Upper lobe of left lung (tissue), 4 donors: ENCODE data around the gene NR2F1.

Experiments
- CTCF ChIP-seq, 6 experiments: fragments of 450-650 bp in 4 of 6; fragments of 200-600 bp in 2 of 6; sonication (generic) in 2 of 6; IDR thresholded peaks; one replicate each; pipeline ENCODE4 v1.5.1; 2016 to 2019; ENCODE audit warnings: antibody characterized with exemption in 6 of 6
- EP300 ChIP-seq, 4 donors: sonication (generic); formaldehyde crosslinking; IDR thresholded peaks; one replicate each; pipeline ENCODE4 v1.5.1; 2017; ENCODE audit warnings: antibody characterized with exemption in 4 of 4, control low read depth in 2 of 4
- POLR2A ChIP-seq, 4 donors: fragments of 450-650 bp; IDR thresholded peaks; one replicate each; pipeline ENCODE4 v1.5.1; 2016 to 2017; ENCODE audit warnings: antibody characterized with exemption in 4 of 4, mild to moderate bottlenecking in 2 of 4
- POLR2AphosphoS5 ChIP-seq, 2 donors: sonication (generic); formaldehyde crosslinking; IDR thresholded peaks; one replicate each; pipeline ENCODE4 v1.5.1; 2017; ENCODE audit warnings: antibody characterized with exemption in 2 of 2

GRCh38 chr5:93620487-93621326, 37.7 kb downstream of the NR2F1 start:
- TF ChIP-seq CTCF (IDR thresholded peaks at IDR 0.05) (peak in 1 of 6 experiments; percentile 7), POLR2AphosphoS5 (IDR thresholded peaks at IDR 0.05) (peak in 1 of 2 donors; percentile 18), POLR2A (IDR thresholded peaks at IDR 0.05) (no peak), EP300 (IDR thresholded peaks at IDR 0.05) (no peak)
